ENCODE results near the gene GCN1.

The GCN1 gene

DNA sequence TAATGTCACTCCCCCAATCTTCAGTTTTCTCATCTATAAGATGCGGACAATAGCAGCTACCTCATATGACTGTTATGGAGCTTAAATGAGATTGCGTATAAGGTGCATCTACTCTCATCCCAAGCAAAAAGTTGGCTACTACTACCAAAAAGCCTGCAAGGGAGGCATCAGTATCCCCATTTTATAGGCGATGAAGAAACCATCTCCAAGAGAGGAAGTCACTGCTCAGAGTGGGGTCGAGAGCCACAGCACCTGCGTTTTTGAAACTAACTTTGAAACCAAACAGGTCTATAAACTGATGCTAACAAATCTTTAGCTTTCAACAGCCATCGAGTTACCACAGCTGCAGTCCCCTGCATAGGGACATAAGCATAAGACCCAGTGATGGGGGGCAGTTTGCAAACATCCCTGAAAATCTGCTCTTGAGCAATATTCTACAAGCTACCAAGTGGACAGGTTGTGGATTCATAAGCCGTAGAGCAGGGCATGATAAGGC is 3.5 kb downstream of the GCN1 start:
- DNase-seq (ENCODE audit: low read depth in 2 of 3, low spot score in 2 of 3) = no peak

DNA sequence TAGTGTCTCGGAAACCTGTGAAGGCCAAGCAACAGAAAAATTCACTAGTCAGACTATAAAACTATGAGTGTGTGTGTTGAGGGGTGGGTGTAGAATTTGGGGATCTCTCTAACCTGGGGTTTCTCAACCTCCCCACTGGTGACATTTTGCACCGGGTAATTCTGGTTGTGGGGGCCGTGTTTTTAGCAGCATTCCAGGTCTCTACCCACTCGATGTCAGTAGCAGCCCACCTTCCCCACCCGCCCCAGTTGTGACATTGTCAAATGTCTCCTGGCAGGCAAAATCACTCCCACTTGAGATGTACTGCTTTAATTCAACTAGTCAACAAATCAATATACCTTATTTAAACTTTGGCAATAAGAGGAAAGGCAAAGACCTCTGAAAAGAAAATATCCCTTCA is 4.1 kb downstream of the GCN1 start:
- no peak for DNase-seq (ENCODE audit: low read depth in 2 of 3, low spot score in 2 of 3)

DNA sequence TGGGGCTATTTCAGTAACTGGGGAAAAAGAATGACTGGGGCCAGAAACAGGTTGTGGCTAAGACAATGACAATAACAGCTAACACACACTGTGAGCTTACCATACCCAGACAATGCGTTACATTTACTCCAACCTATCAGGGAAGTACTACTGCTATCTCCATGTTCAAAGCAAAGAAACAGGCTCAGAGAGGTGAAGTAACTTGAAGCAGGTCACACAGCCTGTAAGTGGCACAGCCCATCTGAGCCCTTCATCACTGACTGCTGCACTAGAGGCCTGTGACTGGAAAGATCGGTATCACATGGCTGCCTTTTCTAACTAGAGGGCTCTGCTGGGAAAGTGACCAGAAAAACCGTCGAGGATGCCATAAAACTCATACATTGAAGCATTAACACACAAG is 7.9 kb downstream of the GCN1 start:
- no peak for DNase-seq (ENCODE audit: low read depth in 2 of 3, low spot score in 2 of 3)

DNA sequence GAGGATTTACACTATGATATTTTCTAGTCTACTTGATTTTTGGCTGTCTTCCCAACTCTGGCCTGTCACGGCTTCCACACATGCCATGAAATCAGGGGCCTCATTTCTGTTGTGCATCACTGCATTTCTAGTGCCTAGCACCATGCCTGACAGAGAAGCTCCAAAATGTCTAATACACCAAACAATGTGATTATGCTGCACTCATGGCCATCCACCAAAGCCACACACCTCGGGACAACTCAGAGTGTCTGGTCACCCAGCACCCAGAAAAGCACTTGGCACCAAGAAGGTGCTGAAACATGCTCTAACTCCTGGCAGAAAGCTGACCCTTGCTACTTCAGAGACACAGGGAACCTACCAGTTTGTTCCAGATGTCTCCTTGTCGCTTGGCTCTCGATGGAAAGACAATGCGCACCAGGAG is 11.3 kb downstream of the GCN1 start:
- no peak for DNase-seq (ENCODE audit: low read depth in 2 of 3, low spot score in 2 of 3)

DNA sequence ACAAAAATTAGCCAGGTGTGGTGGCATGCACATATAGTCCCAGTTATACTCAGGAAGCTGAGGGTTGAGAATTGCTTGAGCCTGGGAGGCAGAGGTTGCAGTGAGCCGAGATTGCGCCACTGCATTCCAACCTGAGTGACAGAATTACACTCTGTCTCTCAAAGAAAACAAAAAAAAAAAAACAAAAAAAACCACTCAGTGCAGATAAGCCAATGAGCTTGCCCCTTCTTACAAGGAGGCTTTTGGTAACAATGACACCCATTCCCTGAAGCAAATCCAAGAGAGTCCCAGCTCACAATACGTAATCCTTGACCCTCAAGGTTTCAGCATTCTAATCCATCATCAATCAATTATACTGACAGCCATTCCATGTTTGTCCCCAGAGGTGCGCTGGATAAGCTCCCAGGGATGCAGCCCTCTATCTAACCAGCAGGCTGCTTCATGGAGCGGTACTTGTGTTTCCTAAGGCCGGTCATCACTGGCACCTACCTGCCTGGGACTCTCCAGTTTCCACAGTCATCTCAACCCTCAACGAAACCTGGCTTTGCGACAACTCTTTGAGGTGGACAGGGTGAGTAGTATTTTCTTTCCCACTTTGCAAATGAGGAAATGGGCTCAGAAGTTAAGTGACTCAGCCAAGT is 12.4 kb downstream of the GCN1 start:
- no peak for DNase-seq (ENCODE audit: low read depth in 2 of 3, low spot score in 2 of 3)

DNA sequence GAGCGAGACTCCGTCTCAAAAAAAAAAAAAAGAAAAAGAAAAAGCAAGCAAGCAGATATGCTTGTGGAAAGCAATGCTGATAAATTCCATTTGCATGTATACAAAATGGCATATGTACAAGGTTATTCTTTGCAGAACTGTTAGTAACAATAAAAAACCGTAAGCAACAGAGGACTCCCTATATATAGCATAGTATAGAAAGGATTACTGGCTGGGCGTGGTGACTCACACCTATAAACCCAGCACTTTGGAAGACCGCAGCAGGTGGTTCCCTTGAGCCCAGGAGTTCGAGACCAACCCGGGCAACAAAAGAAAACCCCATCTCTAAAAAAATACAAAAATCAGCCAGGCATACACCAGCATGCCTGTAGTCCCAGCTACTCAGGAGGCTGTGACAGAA is 13.5 kb downstream of the GCN1 start:
- DNase-seq (ENCODE audit: low read depth in 2 of 3, low spot score in 2 of 3) = no peak

DNA sequence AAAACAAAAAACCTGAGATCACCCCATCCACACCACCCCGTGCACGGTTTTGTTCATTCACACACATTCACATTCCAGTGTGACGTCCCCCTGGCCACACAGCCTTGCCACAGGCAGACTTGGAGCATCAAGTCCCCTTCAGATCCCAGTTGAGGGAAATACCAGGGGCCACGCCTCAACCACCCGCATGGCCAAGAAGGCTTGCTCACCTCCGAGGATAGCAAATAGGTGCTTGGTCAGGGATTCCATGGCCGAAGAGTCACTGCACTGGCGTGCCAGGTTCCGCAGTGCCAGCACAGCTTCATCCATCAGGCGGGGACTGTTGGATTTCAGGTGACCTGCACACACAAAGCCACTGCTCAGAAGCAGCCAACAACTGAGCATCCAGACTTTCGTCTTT is 19.0 kb downstream of the GCN1 start:
- no peak for DNase-seq (ENCODE audit: low read depth in 2 of 3, low spot score in 2 of 3)

DNA sequence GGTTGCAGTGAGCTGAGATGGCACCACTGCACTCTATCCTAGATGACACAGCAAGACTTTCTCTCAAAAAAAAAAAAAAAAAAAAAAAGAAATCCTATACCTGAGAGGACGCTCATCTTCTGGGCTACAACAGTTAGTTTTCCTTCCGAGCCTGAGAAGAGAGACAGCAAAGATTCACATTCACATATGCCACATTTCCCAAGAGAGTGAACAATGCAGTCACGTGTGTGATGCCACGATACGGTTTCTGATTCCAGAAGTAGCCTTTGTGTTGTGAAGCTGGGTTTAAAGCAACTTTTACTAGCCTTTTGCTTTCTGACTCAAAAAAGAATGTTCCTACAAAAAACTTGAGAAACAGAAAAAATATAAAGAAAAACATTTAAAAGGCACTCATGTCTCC is 19.5 kb downstream of the GCN1 start:
- DNase-seq (ENCODE audit: low read depth in 2 of 3, low spot score in 2 of 3) = no peak

DNA sequence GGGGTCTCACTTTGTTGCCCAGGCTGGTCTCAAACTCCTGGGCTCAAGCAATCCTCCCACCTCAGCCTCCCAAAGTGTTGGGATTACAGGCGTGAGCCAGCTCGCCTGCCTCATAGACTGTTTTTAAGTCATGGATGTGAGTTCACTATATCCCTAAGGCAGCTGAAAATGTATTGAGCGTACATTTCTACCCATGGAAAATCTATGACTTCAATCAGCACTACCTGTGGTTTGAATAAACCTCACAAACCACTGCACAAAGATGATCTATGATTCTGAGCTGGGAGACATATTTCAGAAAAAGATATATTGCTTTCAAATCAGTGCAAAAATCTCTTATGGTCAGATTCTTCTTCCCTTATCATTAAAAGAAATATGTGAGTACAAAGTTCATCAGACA is 22.5 kb downstream of the GCN1 start:
- no peak for DNase-seq (ENCODE audit: low read depth in 2 of 3, low spot score in 2 of 3)

DNA sequence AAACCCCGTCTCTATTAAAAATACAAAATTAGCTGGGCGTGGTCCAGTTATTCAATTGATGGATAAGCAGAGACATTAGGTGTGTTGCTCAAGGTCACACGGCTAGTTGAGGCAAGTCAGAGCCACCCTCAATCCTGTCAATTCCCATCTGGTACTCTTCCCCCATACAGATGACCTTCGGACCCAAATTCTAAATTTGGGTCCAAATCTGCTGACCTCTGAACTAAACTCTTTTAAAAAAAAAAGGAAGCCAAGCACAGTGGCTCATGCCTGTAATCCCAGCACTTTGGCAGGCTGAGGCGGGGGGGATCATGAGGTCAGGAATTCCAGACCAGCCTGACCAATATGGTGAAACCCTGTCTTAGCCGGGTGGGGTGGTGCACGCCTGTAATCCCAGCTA is 23.9 kb downstream of the GCN1 start:
- no peak for DNase-seq (ENCODE audit: low read depth in 2 of 3, low spot score in 2 of 3)

DNA sequence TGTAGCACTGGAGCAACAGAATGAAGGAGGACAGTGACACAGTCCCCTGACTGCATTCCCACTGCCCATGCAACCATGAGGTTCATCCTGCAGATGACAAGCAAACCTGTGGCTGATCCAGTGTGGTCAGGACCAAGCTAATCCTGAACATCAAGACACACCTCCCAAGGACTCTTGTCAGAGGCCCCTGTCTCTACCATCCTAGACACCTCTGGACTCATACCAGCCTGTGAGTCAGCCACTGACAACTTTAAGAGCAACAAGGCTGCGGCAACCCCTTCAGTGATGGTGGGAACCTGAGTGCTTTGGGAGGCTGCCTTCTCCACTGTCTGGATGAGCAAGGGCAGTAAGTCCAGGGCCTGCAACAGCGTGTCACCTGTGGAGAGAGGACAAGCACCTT is 24.6 kb downstream of the GCN1 start:
- no peak for DNase-seq (ENCODE audit: low read depth in 2 of 3, low spot score in 2 of 3)

DNA sequence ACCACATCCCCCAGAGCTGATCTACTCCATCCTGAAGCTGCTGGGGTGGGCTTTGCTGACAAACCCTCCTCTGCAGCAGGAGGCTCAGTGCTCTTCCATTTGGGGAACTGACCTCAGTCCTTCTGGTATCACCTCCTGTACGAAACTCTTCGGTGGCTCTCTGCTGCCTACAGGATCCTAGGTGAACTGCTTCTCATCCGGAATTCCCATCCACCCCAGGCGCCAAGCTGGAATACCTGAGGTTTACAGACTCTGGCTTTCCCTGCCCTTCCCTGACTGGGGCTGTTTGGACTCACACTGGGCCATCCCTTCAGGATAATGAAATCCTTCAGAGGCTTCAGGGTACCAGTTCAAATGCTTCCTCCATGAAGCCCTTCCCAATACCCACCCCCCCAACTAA is 26.2 kb downstream of the GCN1 start:
- no peak for DNase-seq (ENCODE audit: low read depth in 2 of 3, low spot score in 2 of 3)

DNA sequence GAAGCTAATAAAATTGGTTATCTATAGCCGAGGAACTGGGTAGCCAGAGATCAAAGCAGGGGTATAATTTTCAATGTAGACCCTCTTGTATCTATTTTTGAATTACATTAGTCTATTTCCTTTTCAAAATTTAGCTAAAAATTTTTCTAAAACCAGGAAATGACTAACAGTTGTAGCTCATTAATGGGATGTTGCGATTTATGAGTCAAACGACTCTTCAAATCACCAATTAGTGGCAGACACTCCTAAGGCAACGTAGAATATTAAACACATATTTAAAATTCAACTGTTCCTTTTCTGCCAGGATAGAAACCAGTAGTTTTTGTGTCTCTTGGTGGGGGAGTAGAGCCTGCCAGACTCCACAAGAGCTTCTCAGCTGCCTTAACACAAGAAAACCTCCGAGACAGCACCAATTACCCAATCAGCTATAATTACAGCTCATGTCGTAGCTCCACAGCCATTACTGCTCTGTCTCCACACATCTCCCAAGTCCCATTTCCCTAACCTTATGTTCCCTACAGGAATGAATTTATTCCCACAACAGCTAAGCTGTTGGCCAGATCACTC is 26.9 kb downstream of the GCN1 start:
- no peak for DNase-seq (ENCODE audit: low read depth in 2 of 3, low spot score in 2 of 3)

DNA sequence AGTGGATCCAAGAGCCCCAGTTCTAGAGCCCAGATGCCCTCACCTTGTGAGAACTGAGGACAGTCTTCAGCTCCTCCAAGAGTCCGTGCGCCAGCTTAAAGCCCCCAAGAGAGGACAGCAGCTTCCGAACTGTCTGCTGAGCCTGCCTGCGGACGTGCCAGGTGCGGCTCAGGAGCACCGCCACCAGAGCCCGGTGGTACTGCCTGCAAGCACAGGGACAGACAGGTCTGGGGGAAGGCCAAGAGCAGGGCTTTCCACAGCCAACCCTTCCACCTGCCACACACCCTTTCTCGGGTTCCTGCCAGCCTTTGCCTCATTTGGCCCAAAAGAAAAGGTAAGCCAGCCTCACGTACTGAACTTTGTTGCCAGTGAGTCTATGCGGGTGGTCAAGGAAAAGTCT is 30.2 kb downstream of the GCN1 start:
- no peak for DNase-seq (ENCODE audit: low read depth in 2 of 3, low spot score in 2 of 3)

DNA sequence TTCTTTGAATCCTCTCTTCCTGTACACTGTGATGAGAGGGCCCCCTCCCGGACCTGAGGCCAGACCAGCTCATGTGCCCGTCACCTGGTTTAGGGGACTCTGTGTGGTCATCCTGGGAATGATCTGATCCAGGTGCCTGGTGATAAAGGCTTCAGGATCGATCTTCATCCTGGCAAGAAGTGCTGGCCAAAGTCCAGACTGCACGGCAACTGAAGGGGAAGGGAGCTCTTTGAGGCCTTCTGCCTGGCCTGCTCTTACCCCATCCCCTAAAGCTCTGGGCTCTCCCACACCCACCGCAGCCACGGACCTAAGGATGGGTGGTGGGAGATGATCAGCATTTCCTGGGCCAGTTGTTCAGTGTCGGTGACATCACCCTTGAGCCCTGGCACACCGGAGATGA is 31.8 kb downstream of the GCN1 start:
- no peak for DNase-seq (ENCODE audit: low read depth in 2 of 3, low spot score in 2 of 3)

DNA sequence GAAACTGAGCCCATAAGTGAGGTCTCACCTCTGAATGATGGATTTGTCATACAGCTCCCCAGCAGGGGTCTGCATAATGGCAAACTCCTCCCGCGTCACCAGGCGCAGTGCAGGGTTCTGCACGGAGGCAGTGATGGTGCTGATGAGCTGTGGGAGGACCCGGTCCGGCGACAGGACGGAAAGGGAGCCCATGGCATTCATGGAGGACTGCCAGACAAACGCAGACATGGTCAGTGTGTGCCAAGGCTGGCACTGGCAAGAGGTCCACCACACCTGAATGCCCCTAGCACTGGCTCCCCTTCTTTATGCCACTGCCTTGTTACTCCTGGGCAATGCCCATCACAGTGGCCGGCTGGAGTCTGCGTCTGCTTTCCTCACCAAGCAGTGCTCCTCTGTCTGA is 32.7 kb downstream of the GCN1 start:
- DNase-seq (ENCODE audit: low read depth in 2 of 3, low spot score in 2 of 3) = no peak

DNA sequence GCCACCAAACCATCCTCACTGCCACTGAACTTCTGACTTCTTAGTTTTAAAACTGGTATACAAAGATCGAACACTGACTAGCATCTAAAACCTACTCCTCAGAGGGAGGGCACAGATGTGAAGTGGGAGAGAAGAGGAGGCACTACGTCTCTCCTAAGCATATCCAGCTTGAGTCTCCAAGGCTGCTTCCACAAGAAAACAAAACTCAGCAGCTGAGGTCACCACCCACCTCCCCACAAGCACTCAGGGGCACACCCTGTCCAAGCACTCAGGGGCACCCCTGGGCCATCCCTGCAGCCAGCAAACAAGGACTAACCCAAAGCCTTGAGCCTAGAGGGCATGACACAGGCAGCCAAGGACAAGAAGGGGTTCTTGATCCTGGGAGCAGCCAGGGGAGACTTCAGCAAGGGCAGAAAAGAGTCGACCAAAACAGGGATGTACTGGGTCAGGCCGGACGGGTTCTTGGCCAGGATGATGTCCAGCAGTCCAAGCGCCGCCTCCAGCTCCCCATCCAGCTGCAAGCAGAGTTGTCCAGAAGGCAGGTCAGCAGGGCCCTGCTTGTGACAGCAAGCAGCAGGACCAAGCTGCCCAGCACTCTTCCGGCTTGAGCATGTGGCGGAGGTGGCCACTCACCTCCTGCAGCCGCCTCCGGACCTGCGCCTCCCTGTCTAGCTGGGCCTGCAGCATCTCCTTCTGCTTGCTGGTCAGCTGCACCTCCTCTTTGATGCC is 34.8 kb downstream of the GCN1 start:
- DNase-seq (ENCODE audit: low read depth in 2 of 3, low spot score in 2 of 3) = no peak

DNA sequence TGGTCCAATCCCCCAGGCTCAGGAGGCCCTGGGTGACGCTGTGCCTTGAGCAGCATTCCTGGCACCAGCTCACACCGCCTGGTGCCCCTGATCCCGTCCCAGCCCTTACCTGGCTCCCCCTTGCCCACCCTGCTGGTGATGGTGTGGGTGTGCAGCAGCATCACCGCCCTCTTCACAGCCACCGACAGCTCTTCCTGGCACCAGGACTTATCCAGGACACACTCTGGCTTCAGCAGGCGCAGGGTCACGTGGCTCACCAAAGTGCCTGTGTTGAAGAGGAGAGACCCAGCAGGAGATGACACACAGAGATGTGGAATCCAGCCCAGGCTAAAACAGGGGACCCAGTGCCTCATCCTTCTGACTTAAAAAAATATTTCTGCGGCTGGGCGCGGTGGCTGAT is 36.2 kb downstream of the GCN1 start:
- no peak for DNase-seq (ENCODE audit: low read depth in 2 of 3, low spot score in 2 of 3)

DNA sequence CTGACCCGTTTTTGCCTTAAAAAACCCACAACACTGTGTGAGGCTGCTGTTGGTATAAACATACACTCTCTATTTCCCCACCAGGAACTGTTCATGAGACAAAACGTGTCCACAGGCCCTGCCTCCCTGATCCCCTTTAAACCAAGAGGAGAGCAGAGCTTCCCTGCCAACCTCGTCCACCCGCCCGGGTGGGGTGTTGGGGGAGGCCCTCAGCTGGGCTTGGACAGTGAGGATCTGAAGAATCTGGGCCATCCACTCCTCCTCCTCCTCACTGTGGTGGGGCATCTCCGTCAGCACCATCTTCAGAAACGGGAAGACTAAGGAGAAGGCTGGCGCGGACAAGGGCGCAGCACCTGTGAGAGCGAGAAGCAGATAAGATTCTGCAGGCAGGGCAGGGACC is 36.8 kb downstream of the GCN1 start:
- no peak for DNase-seq (ENCODE audit: low read depth in 2 of 3, low spot score in 2 of 3)

DNA sequence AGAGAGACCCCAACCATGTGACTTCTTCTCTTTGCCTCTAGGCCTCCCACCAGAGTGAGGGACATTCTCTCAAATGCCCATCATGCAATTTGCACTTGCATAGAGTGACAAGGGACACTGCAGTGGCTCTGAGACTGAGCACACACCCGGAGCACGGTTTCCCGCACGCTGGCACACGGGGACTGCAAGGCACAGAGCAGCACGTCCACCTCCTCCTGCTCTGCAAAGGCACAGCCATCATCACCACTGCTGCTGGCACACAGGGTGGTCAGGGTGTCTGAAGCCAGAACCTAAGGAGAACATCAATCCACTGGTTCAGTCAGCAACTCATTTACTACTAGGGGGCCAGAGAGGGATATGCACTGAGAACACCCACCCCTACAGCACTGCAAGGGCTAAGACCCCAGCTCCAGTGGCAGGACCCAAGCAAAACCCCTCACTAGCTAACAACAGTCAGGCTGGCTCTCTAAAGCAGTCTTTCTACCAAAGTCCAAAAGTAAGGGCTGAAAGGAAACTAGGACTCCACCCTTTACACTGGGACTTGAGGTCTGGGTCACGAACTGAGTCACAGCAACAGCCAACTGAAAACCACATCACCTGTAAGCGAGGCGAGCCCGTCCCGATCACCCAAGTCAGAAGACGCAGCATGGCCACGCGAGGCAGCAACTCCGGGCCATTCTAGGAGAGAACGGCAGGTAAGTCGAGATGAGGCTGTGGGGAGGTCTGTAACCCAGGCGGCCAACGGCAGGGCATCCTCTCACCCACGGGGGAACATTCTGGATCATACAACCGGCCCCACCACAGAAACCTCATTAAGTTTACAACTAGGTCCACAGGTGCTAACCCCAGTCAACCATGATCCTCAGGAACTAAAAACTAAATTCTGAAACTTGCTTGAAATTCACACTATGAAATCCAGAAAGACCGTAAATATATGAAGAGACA is 37.9 kb downstream of the GCN1 start:
- no peak for DNase-seq (ENCODE audit: low read depth in 2 of 3, low spot score in 2 of 3)

DNA sequence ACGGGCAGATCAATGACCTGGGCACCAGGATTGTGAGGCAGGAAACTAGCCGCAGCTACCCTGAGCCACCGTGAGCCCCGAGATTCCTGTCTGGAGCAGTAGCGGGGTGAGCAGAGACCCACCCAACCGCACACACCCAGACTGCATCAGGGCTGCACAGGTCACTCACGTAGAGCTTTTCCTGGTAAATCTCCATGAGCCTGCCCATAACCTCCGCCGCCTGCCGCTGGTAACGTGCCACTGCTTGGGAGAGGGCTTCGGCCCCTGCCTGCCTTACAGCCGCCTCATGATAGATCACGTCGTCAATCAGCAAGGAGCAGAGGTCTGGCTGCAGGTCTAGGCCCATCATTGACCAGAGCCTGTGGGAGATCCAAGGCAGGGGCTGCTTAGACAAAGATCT is 39.4 kb downstream of the GCN1 start:
- no peak for DNase-seq (ENCODE audit: low read depth in 2 of 3, low spot score in 2 of 3)

Measured in activated CD8-positive, alpha-beta memory T cell treated with anti-CD3 and anti-CD28 coated beads for 48 hours (primary cell).